Measurements from ENCODE around the gene F12. TPM values are rescaled to one million over a fixed set of nuclear protein-coding genes. Genes with fewer than 3 reads are reported as not detected.
"Not testable (repeated sequence)": the region's sequence is repeated elsewhere in the genome, so short reads cannot be mapped to it uniquely, and the experiment has no call there.

F12 gene
- total RNA-seq, 2 experiments from 2014 or later, result 5.6 TPM

DNA sequence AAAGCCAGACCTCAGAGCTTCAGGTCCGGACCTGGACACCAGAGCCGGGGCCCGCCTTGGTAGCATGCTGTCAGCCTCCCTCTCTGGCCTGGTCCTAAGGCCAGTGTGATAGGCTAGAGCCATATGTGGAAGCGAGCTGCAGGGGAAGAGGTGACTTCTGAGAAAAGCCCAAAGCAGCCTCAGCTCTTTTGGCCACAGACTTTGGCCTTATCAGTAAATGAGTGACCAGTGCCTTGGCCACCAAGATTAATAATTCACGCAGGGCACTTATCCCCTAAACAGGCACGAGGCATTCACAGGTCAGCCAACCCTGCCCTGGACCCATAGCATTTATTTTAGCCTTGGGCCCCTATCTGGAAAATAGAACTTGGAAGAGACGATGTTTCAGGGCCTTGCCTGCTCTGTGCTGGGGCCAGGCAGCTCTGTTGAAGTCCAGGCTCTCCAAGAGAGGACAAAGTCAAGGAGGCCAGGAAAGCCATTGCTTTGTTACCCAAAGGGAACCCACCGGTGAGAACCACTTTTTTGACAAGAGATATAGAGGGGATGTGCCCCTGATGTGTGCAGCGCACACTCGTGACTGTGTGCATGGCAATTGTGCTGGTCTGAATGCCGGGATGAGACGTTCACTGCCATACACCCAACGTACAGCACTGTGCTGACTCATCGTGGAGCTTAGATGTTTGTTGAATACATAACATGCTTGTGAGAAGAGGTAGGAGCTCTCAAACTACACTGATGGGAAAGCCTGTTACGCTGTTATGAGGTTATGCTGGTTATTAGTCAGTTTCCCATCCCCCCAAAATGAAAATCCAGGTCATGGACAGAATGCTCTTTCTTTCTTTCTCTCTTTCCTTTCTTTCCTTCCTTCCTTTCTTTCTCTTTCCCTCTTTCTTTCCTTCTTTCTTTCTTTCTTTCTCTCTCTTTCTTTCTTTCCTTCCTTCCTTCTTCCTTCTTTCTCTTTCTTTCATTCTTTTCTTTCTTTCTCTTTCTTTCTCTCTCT, 30.2 kb downstream of the F12 start:
- Mint-ChIP-seq H3K27me3 (no peaks in the 10 kb centered on the region), H3K27ac (no peak overlapping the region), H3K4me3 (no peak overlapping the region), H3K4me1 (peaks cover 30% of the 10 kb centered on the region), H3K36me3 (no peaks in the 10 kb centered on the region), H3K9me3 (no peaks in the 10 kb centered on the region)
- no peak for DNase-seq

DNA sequence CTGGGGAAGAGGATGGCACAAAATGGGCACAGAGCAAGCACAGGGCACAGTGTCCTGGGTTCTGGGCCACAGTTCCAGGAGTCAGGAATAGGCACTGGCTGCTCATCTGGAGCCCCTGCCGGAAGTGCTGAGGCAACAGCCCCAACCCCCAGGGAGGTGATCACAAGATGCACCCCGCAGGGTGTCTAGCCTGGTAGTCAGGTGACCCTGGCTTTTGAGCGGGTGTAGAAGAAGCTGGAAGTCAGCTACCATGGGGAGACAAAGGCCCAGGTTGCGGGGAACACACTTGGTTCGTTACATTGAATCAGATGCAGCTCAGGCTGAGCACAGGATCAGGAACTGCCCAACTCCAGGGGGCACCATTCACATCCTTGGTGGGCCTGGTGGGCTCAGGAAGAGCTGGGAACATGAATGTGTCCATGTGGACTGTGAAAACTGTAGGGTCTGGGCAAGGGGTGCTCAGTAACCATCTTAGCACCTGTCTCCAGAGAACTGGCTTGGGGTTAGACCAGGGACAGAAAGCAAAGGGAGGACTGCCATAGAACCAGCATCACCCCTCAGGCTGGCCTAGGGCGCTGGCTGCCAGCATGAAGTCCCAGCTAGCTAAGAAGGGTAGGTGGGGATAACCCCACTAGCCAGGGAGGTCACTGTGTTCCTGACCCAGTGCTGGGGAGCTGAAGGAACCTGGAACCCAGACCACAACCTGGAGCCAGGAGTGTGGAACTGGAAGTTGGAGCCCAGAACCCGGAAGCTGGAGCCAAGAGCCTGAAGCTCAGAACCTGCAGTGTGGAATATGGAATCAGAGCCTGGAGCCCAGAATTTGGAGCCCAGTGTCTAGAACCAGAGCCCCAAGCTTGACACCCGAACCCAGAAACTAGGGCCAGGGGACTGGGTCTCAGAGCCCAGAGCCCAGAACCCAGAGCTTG, 31.2 kb downstream of the F12 start:
- Mint-ChIP-seq H3K36me3 (peaks cover 4% of the 10 kb centered on the region), H3K4me3 (no peak overlapping the region), H3K9me3 (no peaks in the 10 kb centered on the region), H3K4me1 (peaks cover 35% of the 10 kb centered on the region), H3K27me3 (no peaks in the 10 kb centered on the region), H3K27ac (no peak overlapping the region)
- no peak for DNase-seq

DNA sequence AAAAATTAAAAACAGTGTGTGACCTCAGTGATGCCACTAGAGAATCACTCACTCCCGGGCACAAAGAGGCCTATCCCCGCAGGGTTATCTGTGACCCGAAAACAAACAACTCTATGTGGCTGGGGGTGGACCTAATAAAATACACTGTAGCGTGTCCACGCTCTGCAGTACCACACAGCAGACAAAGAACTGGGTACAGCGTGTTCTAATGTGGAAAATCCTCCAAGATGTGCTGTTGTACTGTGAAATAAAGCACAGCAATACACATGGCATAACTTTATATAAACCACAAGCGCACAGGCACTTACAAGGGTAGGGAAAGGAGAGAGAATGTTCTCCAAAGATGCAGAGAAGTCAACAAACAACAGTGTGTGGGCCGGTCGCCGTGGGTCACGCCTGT, 33.3 kb downstream of the F12 start:
- H3K27me3 Mint-ChIP-seq, result no peaks in the 10 kb centered on the region
- no peak overlapping the region for H3K27ac Mint-ChIP-seq
- DNase-seq, result no peak
- peaks cover 42% of the 10 kb centered on the region for H3K4me1 Mint-ChIP-seq
- no peaks in the 10 kb centered on the region for H3K9me3 Mint-ChIP-seq
- no peak overlapping the region for H3K4me3 Mint-ChIP-seq
- H3K36me3 Mint-ChIP-seq, result peaks cover 4% of the 10 kb centered on the region

DNA sequence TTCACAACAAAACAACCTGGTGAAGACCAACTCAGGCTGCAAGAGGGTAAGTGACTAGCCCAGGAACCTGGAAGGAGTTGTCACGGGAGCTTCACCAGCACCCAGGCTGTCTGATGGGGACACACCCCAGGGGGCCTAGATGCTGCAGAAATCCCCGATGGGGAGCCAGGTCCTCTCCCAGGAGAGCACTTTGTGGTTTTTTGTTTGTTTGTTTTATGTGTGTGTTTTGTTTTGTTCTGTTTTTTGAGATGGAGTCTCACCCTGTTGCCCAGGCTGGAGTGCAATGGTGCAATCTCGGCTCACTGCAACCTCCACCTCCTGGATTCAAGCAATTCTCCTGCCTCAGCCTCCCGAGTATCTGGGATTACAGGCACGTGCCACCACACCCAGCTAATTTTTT, 33.8 kb downstream of the F12 start:
- Mint-ChIP-seq H3K4me1 (peaks cover 42% of the 10 kb centered on the region), H3K27ac (peak overlapping the region; percentile 34)
- not testable (repeated sequence) for H3K4me3 Mint-ChIP-seq, H3K36me3 Mint-ChIP-seq, DNase-seq, H3K9me3 Mint-ChIP-seq, H3K27me3 Mint-ChIP-seq

DNA sequence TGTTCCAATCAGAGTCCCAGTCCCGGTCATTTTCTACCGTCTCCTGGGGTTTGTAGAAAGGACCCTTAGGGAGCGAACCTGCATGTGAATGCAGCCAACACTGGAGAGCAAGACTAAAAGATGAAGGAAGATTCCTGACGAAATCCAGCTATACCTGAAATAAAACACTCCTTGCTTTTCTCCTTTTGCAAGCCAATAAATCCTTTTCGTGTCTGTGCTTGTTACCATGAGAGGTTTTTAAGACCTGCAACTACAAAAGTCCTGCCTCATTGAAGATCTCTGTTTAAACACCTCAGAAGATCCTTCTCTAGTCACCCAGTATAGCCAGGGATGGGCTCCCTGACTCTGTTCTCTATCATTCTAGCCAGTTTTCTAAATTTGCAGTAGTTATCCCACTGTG, 35.2 kb downstream of the F12 start:
- peaks cover 9% of the 10 kb centered on the region for H3K36me3 Mint-ChIP-seq
- no peaks in the 10 kb centered on the region for H3K27me3 Mint-ChIP-seq
- peak overlapping the region; percentile 48 for H3K27ac Mint-ChIP-seq
- no peak overlapping the region for H3K4me3 Mint-ChIP-seq
- H3K4me1 Mint-ChIP-seq, result peaks cover 41% of the 10 kb centered on the region
- DNase-seq, result no peak
- no peaks in the 10 kb centered on the region for H3K9me3 Mint-ChIP-seq

GRCh38 chr5:177373806-177374205, 35.6 kb downstream of the F12 start:
- Mint-ChIP-seq H3K9me3 (no peaks in the 10 kb centered on the region), H3K36me3 (peaks cover 13% of the 10 kb centered on the region), H3K27me3 (no peaks in the 10 kb centered on the region), H3K4me1 (peaks cover 44% of the 10 kb centered on the region), H3K27ac (peak overlapping the region; percentile 48), H3K4me3 (no peak overlapping the region)
- no peak for DNase-seq

DNA sequence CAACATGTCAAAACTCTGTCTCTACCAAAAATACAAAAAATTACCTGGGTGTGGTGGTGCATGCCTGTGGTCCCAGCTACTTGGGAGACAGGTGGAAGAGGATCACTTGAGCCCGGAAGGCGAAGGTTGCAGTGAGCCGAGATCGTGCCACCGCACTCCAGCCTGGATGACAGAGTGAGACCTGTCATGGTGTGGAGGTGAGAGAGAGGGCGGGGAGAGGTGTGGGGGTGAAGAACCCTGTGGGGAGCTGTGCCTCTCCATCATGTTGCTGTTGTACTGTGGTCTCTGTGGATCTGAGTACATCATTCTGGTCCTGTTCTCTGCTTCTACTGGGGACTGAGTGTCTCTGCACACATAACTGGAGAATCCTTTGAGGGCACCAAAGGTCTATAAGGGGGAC, 36.5 kb downstream of the F12 start:
- H3K27ac Mint-ChIP-seq, result peak overlapping the region; percentile 85
- no peaks in the 10 kb centered on the region for H3K27me3 Mint-ChIP-seq
- H3K4me1 Mint-ChIP-seq, result peaks cover 50% of the 10 kb centered on the region
- DNase-seq, result no peak
- peaks cover 20% of the 10 kb centered on the region for H3K36me3 Mint-ChIP-seq
- peak overlapping the region; percentile 25 for H3K4me3 Mint-ChIP-seq
- H3K9me3 Mint-ChIP-seq, result no peaks in the 10 kb centered on the region

DNA sequence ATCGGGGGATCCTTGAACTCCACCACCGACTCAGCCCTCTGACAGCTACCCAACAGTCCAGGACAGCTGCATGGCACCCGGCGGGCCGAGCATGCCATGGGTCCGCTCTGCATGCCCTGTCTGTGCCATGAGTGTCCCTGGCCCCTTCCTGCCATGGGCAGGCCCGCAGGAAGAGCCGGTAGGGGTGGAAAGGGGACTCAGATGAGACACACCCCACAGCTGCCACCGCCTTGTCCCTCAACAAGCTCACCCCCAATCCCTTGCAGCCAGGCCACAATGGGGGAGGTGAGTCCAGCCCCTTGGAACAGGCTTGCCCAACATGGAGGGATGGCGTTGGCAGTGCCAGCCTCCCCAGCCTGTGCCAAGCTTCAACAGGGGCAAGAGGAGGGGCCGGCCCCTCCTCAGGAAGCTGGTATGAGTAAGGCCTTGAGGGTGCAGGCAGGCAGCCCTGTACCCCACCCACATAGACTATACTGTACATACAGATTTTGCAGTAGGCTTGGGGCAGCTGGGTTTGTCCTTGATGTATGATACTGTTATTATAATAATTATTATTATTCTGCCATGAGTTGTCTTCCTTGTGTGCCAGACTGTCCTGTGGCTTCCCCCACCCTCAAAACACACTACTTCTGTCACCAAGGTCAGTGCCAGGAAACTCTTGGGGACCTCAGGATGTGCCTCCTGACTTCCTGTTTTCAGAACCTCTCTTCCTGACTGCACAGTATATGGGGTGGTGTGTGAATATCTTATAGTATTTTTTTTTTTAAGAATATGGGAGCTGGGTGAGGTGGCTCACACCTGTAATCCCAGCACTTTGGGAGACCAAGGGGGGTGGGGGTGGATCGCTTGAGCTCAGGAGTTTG, 37.1 kb downstream of the F12 start:
- peaks cover 50% of the 10 kb centered on the region for H3K4me1 Mint-ChIP-seq
- no peak for DNase-seq
- peak overlapping the region; percentile 8 for H3K4me3 Mint-ChIP-seq
- H3K27ac Mint-ChIP-seq, result peak overlapping the region; percentile 85
- no peaks in the 10 kb centered on the region for H3K27me3 Mint-ChIP-seq
- peaks cover 20% of the 10 kb centered on the region for H3K36me3 Mint-ChIP-seq
- no peaks in the 10 kb centered on the region for H3K9me3 Mint-ChIP-seq

DNA sequence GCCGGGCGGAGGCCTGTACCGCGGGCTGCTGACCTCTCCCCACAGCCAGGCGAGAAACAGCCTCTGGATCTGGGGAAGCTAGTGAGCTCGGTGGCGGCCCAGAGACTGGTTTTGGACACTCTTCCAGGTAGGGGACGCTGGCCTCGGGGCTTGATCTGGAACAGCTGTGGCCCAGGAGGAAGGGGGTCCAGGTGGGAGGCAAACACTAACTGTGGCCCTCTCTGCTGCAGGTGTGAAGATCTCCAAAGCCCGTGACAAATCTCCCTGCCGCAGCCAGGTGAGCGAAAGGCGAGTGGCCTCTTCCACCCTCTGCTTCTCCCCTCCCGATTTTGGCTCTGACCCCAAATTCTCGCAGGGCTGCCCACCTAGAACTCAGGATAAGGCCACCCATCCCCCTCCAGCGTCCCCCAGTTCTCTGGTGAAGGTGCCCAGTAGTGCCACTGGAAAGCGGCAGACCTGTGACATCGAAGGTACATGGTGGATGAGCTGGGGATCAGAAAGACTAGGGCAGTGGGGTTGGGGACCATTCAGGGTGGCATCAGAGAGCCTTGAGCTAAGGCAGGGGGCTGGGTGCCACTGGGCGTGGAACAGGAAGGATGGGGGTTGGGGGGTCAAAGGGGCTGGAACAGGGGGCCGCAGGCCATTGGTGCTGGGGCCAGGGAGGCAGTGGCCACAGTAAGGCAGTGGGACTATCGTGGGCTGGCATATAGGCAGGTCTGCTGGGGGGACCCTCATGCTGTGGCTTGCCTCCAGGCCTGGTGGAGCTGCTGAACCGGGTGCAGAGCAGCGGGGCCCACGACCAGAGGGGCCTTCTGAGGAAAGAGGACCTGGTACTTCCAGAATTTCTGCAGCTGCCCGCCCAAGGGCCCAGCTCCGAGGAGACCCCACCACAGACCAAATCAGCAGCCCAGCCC, 38.0 kb downstream of the F12 start:
- no peaks in the 10 kb centered on the region for H3K27me3 Mint-ChIP-seq
- no peaks in the 10 kb centered on the region for H3K9me3 Mint-ChIP-seq
- no peak for DNase-seq
- peaks cover 21% of the 10 kb centered on the region for H3K36me3 Mint-ChIP-seq
- peak overlapping the region; percentile 59 for H3K4me3 Mint-ChIP-seq
- peak overlapping the region; percentile 72 for H3K27ac Mint-ChIP-seq
- peaks cover 54% of the 10 kb centered on the region for H3K4me1 Mint-ChIP-seq

GRCh38 chr5:177370488-177371119, 38.8 kb downstream of the F12 start:
- Mint-ChIP-seq H3K27ac (no peak overlapping the region), H3K4me3 (peak overlapping the region; percentile 65), H3K9me3 (no peaks in the 10 kb centered on the region), H3K4me1 (peaks cover 56% of the 10 kb centered on the region), H3K27me3 (no peaks in the 10 kb centered on the region), H3K36me3 (peaks cover 21% of the 10 kb centered on the region)
- peak; percentile 75 for DNase-seq

DNA sequence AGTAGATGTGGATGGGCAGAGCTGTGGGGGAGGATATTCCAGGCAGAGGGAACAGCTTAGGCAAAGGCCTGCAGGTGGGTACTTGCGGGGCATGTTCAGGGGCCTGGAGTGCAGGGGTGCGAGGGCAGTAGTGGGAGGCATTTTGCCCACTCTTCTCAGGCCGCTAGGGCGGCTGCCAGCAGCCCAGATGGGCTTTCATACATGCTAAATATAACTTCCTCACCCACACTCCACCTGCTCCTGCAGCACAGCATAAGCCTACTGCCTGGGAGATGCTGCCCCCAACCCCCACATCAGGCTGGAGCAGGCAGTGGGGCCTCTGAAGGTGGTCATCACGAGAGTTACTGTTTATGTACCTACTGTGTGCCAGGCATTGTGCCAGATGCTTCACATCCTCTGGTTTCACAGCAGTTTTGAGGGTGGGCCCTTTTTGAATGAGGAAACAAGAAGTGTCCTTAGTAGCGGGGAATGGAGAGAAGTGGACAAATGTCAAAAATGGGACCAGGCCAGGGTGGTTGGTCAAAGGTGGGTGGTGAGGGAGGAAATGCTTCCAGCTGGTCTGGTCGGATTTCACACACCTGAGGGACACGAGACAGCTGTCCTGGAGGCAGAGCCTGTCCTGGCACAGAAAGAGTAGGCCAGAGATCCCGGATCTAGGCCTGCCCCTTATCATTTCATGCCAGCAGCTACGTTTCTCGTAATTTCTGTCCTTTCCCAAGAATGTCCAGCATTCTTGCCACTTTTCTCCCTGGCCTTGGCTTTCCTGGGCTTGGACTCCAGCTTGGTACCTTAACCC, 39.5 kb downstream of the F12 start:
- peak overlapping the region; percentile 77 for H3K27ac Mint-ChIP-seq
- peaks cover 21% of the 10 kb centered on the region for H3K36me3 Mint-ChIP-seq
- no peak for DNase-seq
- H3K4me1 Mint-ChIP-seq, result peaks cover 62% of the 10 kb centered on the region
- H3K4me3 Mint-ChIP-seq, result no peak overlapping the region
- H3K27me3 Mint-ChIP-seq, result no peaks in the 10 kb centered on the region
- H3K9me3 Mint-ChIP-seq, result no peaks in the 10 kb centered on the region

- peaks cover 65% of the 10 kb centered on the region for H3K4me1 Mint-ChIP-seq
- peaks cover 21% of the 10 kb centered on the region for H3K36me3 Mint-ChIP-seq
- no peak for DNase-seq
- no peaks in the 10 kb centered on the region for H3K9me3 Mint-ChIP-seq
- H3K27me3 Mint-ChIP-seq, result no peaks in the 10 kb centered on the region
- H3K4me3 Mint-ChIP-seq, result no peak overlapping the region
- peak overlapping the region; percentile 77 for H3K27ac Mint-ChIP-seq
Measured at GRCh38 chr5:177368869-177369644, 40.3 kb downstream of the F12 start.

All from activated naive CD8-positive, alpha-beta T cell treated with anti-CD3 and anti-CD28 coated beads for 36 hours (primary cell).